ENCODE data around the gene HPD. TPM values are rescaled to one million over a fixed set of nuclear protein-coding genes. Genes with fewer than 3 reads are reported as not detected.

Gene HPD
- total RNA-seq, 1 experiment from 2014 or later = 0.39 TPM

GRCh38 chr12:121802843-121803698 is 55.6 kb downstream of the HPD start (continued):
- 0 out of 2 replicates have a peak, but pooled peaks have one; percentile 23 for TF ChIP-seq AFF4 (CRISPR knock-in tag; IDR thresholded peaks at IDR 0.05; ENCODE audit: borderline replicate concordance)
- no peak for TF ChIP-seq ETV6 (CRISPR knock-in tag; IDR thresholded peaks at IDR 0.05)
- TF ChIP-seq ERG (CRISPR knock-in tag; IDR thresholded peaks at IDR 0.05) = no peak
- peak; percentile 44; the same call in 1 of the 2 replicates for TF ChIP-seq E2F5 (CRISPR knock-in tag; IDR thresholded peaks at IDR 0.05)
- TF ChIP-seq, protein P1, sequence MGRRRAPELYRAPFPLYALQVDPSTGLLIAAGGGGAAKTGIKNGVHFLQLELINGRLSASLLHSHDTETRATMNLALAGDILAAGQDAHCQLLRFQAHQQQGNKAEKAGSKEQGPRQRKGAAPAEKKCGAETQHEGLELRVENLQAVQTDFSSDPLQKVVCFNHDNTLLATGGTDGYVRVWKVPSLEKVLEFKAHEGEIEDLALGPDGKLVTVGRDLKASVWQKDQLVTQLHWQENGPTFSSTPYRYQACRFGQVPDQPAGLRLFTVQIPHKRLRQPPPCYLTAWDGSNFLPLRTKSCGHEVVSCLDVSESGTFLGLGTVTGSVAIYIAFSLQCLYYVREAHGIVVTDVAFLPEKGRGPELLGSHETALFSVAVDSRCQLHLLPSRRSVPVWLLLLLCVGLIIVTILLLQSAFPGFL (CRISPR knock-in tag; IDR thresholded peaks at IDR 0.05; ENCODE audit: borderline replicate concordance) = no peak
- TF ChIP-seq ZNF671 (CRISPR knock-in tag; IDR thresholded peaks at IDR 0.05) = no peak
- no peak for TF ChIP-seq TP53 (CRISPR knock-in tag; IDR thresholded peaks at IDR 0.05)
- no peak for TF ChIP-seq RELA (CRISPR knock-in tag; IDR thresholded peaks at IDR 0.05; ENCODE audit: borderline replicate concordance)
- TF ChIP-seq CREM (CRISPR knock-in tag; IDR thresholded peaks at IDR 0.05) = no peak

DNA sequence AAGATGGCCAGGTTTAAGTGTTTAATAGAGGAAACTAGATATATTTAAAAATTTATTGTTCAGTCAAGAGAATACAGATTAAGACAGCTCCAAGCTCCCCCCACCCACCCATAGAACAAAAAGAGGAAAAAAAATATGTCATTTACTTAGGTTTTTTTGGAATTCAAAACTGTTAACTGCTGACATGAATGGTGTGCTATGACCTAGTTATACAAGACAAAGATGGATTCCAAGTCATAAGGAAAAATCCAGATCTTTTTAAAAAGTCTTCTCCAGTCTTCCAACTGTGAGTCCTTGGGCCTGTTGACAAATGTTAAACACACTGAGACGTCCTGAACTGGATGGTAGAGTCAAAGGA is 56.2 kb downstream of the HPD start:
- peak overlapping the region; percentile 100 for H3K27ac Mint-ChIP-seq
- H3K27me3 Mint-ChIP-seq (ENCODE audit: low read depth) = no peaks in the 10 kb centered on the region
- peaks cover 11% of the 10 kb centered on the region for H3K36me3 Mint-ChIP-seq
- ChIA-PET POLR2A (interaction anchor here (0.6 to 11.7 kb wide), 6 partner anchors 7 to 230 kb away, joined by 4 to 161 read pairs (median 10); partner anchors contain the start of genes PSMD9, RHOF and TMEM120B), CTCF (interaction anchor here (0.8 to 12.5 kb wide), 8 partner anchors 4 to 338 kb away, joined by 3 to 532 read pairs (median 6); partner anchors contain the start of genes PSMD9, RHOF and SETD1B)
- DNase-seq (ENCODE audit: low spot score) (no peak), ATAC-seq (no peak)
- H3K4me1 Mint-ChIP-seq = peaks cover 47% of the 10 kb centered on the region
- no peaks in the 10 kb centered on the region for H3K9me3 Mint-ChIP-seq
- H3K4me3 Mint-ChIP-seq = peak overlapping the region; percentile 79
- TF ChIP-seq FOXP4 (CRISPR knock-in tag; IDR thresholded peaks at IDR 0.05) (no peak), CREB1 (CRISPR knock-in tag; IDR thresholded peaks at IDR 0.05) (no peak), ATF6 (CRISPR knock-in tag; IDR thresholded peaks at IDR 0.05) (no peak), TP53 (CRISPR knock-in tag; IDR thresholded peaks at IDR 0.05) (no peak), ZNF263 (CRISPR knock-in tag; IDR thresholded peaks at IDR 0.05; ENCODE audit: low read depth) (no peak), FOXJ3 (CRISPR knock-in tag; IDR thresholded peaks at IDR 0.05; ENCODE audit: borderline replicate concordance) (no peak), ZNF423 (CRISPR knock-in tag; IDR thresholded peaks at IDR 0.05) (no peak), SP1 (CRISPR knock-in tag; conservative IDR thresholded peaks at IDR 0.05) (no peak), GRHL2 (CRISPR knock-in tag; IDR thresholded peaks at IDR 0.05; ENCODE audit: insufficient replicate concordance, severe bottlenecking) (no peak), ATF1 (CRISPR knock-in tag; IDR thresholded peaks at IDR 0.05) (no peak), ZMAT4 (CRISPR knock-in tag; IDR thresholded peaks at IDR 0.05) (no peak), EMX1 (CRISPR knock-in tag; IDR thresholded peaks at IDR 0.05) (no peak), NR1H2 (CRISPR knock-in tag; IDR thresholded peaks at IDR 0.05) (no peak)
- TF ChIP-seq, protein P2, sequence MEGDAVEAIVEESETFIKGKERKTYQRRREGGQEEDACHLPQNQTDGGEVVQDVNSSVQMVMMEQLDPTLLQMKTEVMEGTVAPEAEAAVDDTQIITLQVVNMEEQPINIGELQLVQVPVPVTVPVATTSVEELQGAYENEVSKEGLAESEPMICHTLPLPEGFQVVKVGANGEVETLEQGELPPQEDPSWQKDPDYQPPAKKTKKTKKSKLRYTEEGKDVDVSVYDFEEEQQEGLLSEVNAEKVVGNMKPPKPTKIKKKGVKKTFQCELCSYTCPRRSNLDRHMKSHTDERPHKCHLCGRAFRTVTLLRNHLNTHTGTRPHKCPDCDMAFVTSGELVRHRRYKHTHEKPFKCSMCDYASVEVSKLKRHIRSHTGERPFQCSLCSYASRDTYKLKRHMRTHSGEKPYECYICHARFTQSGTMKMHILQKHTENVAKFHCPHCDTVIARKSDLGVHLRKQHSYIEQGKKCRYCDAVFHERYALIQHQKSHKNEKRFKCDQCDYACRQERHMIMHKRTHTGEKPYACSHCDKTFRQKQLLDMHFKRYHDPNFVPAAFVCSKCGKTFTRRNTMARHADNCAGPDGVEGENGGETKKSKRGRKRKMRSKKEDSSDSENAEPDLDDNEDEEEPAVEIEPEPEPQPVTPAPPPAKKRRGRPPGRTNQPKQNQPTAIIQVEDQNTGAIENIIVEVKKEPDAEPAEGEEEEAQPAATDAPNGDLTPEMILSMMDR (IDR thresholded peaks at IDR 0.05) = no peak
